ENCODE data around the gene GOLGA8Q. TPM values are rescaled to one million over a fixed set of nuclear protein-coding genes. Genes with fewer than 3 reads are reported as not detected.

The GOLGA8Q gene
- total RNA-seq, 2 experiments from 2014 or later, result not detected

Small RNAs within 50 kb of the gene (small RNA-seq; reads per million reads assigned to genes)
- gene RF00096 (0.42 reads per million), gene RN7SL796P (not detected)

Other genes starting within 250 kb of the GOLGA8Q start
- 2.1 TPM in 1 of 2 replicates, not detected in the other for gene CHRFAM7A, start 158.5 kb upstream of the GOLGA8Q start, total RNA-seq (2014; rRNA removed; shearing (Covaris generic))
- gene CHRFAM7A, start 158.5 kb upstream of the GOLGA8Q start, total RNA-seq (2022), result not detected in 2 replicates
- gene GOLGA8R, start 137.8 kb upstream of the GOLGA8Q start, total RNA-seq (2014; rRNA removed; shearing (Covaris generic)), result 0.15 TPM in 1 of 2 replicates, not detected in the other
- 0.74 and 0.76 TPM in 2 replicates for gene GOLGA8R, start 137.8 kb upstream of the GOLGA8Q start, total RNA-seq (2022)
- gene GOLGA8H, start 52.0 kb downstream of the GOLGA8Q start, total RNA-seq (2014; rRNA removed; shearing (Covaris generic)), result 0.09 TPM in 1 of 2 replicates, not detected in the other
- gene GOLGA8H, start 52.0 kb downstream of the GOLGA8Q start, total RNA-seq (2022), result 0.21 and 0.44 TPM in 2 replicates